HG02938 (cell line): Measurements from ENCODE around the gene BHLHE40.

Source experiments
- ATAC-seq: cut with Tn5 transposase; IDR thresholded peaks from one replicate; pipeline ENCODE4 v1.9.1; 2021; ENCODE audit warnings: mild to moderate bottlenecking, moderate library complexity; ENCODE audit not compliant: unreplicated experiment

BHLHE40 gene

DNA sequence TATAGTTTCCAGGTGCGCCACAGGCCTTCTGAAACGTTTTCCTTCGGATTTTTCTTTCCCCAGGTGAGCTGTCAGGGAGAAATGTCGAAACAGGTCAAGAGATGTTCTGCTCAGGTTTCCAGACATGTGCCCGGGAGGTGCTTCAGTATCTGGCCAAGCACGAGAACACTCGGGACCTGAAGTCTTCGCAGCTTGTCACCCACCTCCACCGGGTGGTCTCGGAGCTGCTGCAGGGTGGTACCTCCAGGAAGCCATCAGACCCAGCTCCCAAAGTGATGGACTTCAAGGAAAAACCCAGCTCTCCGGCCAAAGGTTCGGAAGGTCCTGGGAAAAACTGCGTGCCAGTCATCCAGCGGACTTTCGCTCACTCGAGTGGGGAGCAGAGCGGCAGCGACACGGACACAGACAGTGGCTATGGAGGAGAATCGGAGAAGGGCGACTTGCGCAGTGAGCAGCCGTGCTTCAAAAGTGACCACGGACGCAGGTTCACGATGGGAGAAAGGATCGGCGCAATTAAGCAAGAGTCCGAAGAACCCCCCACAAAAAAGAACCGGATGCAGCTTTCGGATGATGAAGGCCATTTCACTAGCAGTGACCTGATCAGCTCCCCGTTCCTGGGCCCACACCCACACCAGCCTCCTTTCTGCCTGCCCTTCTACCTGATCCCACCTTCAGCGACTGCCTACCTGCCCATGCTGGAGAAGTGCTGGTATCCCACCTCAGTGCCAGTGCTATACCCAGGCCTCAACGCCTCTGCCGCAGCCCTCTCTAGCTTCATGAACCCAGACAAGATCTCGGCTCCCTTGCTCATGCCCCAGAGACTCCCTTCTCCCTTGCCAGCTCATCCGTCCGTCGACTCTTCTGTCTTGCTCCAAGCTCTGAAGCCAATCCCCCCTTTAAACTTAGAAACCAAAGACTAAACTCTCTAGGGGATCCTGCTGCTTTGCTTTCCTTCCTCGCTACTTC lies 3.8 kb downstream of the BHLHE40 start:
- no peak for ATAC-seq

GRCh38 chr3:4983739-4984510 lies 4.7 kb downstream of the BHLHE40 start:
- peak; percentile 47 for ATAC-seq

DNA sequence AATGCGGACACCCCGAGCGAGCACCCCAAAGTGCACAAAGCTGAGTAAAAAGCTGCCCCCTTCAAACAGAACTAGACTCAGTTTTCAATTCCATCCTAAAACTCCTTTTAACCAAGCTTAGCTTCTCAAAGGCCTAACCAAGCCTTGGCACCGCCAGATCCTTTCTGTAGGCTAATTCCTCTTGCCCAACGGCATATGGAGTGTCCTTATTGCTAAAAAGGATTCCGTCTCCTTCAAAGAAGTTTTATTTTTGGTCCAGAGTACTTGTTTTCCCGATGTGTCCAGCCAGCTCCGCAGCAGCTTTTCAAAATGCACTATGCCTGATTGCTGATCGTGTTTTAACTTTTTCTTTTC lies 5.3 kb downstream of the BHLHE40 start:
- no peak for ATAC-seq

GRCh38 chr3:4985330-4986174 lies 6.3 kb downstream of the BHLHE40 start:
- ATAC-seq = no peak

DNA sequence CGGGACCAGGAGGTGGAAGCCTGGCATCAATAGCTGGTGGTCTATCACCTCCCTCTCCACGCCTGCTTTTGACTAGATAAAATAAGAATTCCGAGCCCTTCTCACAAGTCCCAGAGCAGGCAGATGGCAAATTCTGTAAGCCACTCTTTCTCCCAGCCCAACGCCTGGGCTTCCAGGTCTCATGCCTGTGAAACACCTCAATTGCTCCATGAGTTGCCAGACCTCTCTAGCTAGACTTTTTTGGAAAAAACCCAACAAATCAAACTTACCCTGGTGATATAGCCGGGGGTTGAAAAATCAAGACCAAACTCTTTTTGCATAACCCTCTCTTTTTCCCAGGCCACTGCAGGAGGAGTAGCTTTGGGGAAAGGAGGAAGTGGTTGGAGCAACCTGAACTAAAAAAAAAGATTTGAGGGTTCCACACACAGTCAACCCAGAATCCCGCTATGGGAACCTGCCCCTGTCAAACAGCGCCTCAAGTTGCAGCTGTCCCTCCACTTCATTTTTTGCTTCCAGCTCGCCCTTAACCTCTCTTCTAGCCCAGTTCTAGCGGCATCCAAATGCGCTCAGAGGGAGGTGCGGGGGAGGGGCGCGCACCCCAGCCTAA lies 7.0 kb downstream of the BHLHE40 start:
- ATAC-seq = peak; percentile 27

GRCh38 chr3:4986782-4987537 lies 7.7 kb downstream of the BHLHE40 start:
- peak; percentile 58 for ATAC-seq

- ATAC-seq = no peak
Observed at GRCh38 chr3:4987538-4988296, 8.5 kb downstream of the BHLHE40 start.

- no peak for ATAC-seq
Observed at GRCh38 chr3:4988983-4989834, 10.0 kb downstream of the BHLHE40 start.

DNA sequence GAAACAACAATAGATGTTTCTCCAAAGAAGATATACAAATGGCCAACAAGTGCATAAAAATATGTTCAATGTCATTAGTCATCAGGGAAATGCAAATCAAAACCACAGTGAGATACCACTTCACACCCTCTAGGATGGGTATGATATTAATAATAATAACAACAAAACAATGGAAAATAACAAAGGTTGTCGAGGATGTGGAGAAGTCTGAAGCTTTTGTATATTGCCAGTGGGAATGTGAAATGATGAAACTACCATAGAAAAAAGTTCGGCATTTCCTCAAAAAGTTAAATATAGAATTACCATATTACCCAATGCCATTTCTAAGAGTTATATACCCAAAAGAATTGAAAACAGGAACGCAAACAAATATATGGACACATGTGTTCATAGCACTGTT lies 10.8 kb downstream of the BHLHE40 start:
- no peak for ATAC-seq

DNA sequence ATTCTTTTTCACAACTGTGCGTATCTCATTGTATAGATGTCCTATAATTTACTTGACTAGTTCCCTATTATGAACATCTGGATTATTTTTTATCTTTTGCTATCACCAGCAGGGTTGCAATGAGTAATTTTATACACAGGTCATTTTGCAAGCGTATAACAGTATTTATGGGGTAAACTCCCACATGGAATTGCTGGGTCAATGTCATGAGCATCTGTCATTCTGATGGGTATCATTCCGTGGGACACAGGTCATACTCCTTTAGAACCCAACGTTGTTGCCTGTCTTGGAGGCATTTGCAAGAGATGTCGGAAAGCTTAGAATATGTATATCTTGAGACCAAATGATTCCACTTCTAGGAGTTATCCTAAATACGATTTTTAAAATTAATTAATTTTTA lies 12.9 kb downstream of the BHLHE40 start:
- ATAC-seq = no peak

DNA sequence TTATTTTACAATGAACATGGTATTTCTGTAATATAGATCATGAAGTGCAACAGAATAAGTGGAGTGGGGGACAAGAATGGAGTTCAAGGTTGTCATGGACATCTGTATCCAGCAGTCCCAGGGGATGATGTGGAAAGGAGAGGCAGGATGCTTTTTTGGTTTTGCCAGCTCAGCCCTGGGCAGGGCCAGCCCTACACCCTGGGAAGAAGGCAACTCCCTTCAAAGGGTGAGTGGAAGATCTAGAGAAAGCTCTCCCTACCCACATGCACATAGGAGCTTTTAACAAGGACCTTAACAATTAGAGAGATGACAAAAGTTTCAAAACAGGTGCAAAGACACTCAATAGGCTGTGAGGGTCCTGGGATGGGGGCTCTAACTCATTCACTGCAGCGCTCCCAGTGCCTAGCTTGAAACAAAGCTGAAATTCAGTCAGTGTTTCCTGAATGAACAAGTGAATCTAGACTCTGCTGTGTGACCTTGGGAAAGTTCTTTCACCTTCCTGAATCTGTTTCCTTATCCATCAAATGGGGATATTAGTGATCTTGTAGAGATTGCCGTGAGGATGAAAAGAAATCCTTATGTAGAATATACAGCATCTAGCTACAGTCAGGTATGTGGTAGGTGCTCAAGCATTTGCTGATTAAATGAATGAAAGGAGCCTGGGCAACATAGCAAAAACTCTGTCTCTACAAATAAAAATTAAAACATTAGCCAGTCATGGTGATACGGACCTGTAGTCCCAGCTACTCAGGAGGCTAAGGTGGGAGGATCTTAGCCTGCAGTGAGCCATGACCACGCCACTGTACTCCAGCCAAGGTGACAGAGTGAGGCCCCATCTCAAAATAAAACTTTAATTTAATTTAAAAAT lies 14.3 kb downstream of the BHLHE40 start:
- ATAC-seq = no peak

DNA sequence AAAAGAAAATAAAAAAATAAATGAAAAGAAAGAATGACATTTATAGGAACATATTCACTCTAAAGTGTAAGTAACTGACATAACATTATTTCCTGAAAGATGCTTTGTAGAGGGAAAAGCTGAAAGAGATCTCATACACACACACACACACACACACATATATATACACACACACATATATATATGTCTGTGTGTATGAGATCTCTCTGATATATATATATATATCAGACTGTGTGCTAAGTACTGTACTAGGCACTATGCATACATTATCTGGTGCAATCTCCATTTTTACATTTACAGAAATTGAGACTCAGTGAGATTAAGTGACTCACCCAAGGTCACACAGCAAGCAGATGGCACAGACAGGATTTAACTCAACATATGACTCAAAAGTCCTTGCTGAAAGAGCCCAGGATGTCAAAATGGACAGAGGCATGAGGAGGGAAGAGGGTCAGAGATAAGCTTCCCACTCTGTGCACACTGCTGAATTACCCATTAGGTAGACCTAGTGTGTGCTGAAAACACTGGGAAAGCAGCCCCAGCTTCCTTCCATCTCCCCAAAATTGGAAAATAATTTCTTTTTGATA lies 15.0 kb downstream of the BHLHE40 start:
- ATAC-seq = no peak

GRCh38 chr3:4994823-4995499 lies 15.7 kb downstream of the BHLHE40 start:
- peak; percentile 46 for ATAC-seq

DNA sequence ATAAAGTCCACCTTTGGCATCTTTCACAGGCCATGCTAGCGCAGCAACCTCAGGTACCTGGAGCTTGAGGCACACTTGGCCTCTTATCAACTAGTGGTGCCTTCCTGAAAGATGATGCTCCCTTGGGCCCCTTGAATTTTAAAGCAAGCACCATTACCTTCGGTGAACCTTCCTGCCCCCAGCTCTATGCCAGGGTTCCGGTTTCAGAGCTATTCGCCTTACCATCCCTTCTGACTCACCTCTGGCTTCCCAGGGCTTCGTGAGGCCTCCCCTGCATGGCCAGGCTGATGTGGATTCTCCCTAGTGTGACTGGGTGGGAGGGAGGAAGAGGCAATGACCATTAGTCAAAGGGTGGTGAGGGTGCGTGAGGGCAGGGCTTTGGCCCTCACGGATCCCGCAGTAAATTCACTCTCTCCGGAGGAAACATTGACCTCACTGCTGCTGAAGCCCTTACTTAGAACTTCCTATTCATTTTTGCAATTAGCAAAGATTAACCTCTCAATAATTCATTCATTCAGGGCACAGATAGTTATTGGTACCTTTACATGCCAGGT lies 16.3 kb downstream of the BHLHE40 start:
- no peak for ATAC-seq

DNA sequence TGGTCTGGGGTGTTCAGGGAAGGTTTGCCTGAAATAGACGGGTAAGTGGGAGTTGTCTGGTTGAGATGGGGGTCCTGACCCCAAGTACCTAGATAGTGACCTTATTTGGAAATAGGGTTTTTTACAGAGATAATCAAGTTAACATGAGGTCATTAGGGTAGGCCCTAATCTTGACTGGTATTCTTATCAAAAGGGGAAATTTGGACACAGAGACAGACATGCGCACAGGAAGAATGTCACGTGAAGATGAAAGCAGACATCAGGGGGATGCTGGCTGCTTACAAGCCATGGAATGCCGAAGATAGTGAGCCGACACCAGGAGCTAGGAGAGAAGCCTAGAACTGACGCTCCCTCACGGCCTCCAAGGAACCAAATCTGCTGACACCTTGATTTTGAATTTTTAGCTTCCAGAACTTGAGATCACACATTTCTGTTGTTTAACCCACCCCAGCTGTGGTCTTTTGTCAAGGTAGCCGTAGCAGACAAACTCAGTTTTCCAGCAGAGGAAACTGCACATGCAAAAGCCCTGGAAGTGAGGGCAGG lies 17.1 kb downstream of the BHLHE40 start:
- no peak for ATAC-seq

- no peak for ATAC-seq
Observed at GRCh38 chr3:4996771-4997291, 17.6 kb downstream of the BHLHE40 start.
